Neutrophil (primary cell): ENCODE data around the gene WDR73.
A peak's percentile ranks its signal among the peaks of the same experiment; 100 is the strongest.

Experiments
- H3K27ac ChIP-seq: fragments of 200-600 bp; sonication (generic); 2 replicates; pipeline ENCODE4 v1.5.1; 2016; ENCODE audit warnings: mild to moderate bottlenecking, moderate library complexity
- H3K27me3 ChIP-seq: fragments of 200-600 bp; sonication (generic); 2 replicates; pipeline ENCODE4 v1.6.0; 2016; ENCODE audit warnings: mild to moderate bottlenecking
- H3K36me3 ChIP-seq: fragments of 200-600 bp; sonication (generic); 2 replicates; pipeline ENCODE4 v1.5.1; 2017
- H3K4me1 ChIP-seq, 2 experiments: fragments of 200-600 bp in 1 of 2; sonication (generic) in 1 of 2; 1 replicate in 1 of 2; 2 replicates in 1 of 2; pipeline versions ENCODE4 v1.5.1 to v1.6.1; 2013 to 2016; ENCODE audit warnings: low read depth in 1 of 2, low read length in 1 of 2, mild to moderate bottlenecking in 1 of 2, moderate library complexity in 1 of 2; ENCODE audit not compliant: control insufficient read depth in 1 of 2, insufficient read depth in 1 of 2
- H3K4me3 ChIP-seq, 2 experiments: fragments of 200-600 bp in 1 of 2; sonication (generic) in 1 of 2; 1 replicate in 1 of 2; 2 replicates in 1 of 2; pipeline ENCODE4 v1.5.1; 2013 to 2016; ENCODE audit warnings: low read depth in 1 of 2, low read length in 1 of 2, mild to moderate bottlenecking in 1 of 2, moderate library complexity in 1 of 2
- H3K9me3 ChIP-seq: fragments of 200-600 bp; sonication (generic); 2 replicates; pipeline ENCODE4 v1.5.1; 2016
- TF ChIP-seq, protein P1 (sequence below): fragments of 200-600 bp; sonication (generic); IDR thresholded peaks from 2 replicates; pipeline ENCODE4 v1.5.1; 2016; ENCODE audit warnings: antibody characterized with exemption

Gene WDR73

DNA sequence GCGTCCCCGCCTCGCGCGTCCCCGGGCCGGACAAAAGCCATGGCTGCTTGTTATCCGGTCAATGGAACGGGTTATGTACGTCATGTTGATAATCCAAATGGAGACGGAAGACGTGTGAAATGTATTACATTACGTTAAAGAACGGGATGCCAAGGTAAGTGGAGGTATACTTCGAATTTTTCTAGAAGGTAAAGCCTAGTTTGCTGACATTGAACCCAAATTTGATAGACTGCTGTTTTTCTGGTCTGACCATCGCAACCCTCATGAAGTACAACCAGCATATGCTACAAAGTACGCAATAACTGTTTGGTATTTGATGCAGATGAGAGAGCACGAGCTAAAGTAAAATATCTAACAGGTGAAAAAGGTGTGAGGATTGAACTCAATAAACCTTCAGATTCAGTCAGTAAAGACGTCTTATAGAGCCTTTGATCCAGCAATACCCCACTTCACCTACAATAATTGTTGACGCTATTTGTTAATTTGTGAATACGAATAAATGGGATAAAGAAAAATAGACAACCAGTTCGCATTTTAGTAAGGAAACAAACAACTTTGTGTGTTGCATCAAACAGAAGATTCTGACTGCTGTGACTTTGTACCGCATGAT, 19.8 kb downstream of the WDR73 start:
- Histone ChIP-seq H3K9me3 (no peaks in the 10 kb centered on the region), H3K4me3 (peak overlapping the region; percentile 72 to 75), H3K27me3 (no peaks in the 10 kb centered on the region), H3K27ac (peak overlapping the region; percentile 86), H3K4me1 (peaks cover 37 to 41% of the 10 kb centered on the region in 2 experiments), H3K36me3 (peaks cover 14% of the 10 kb centered on the region)
- TF ChIP-seq, protein P1, sequence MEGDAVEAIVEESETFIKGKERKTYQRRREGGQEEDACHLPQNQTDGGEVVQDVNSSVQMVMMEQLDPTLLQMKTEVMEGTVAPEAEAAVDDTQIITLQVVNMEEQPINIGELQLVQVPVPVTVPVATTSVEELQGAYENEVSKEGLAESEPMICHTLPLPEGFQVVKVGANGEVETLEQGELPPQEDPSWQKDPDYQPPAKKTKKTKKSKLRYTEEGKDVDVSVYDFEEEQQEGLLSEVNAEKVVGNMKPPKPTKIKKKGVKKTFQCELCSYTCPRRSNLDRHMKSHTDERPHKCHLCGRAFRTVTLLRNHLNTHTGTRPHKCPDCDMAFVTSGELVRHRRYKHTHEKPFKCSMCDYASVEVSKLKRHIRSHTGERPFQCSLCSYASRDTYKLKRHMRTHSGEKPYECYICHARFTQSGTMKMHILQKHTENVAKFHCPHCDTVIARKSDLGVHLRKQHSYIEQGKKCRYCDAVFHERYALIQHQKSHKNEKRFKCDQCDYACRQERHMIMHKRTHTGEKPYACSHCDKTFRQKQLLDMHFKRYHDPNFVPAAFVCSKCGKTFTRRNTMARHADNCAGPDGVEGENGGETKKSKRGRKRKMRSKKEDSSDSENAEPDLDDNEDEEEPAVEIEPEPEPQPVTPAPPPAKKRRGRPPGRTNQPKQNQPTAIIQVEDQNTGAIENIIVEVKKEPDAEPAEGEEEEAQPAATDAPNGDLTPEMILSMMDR: no peak

DNA sequence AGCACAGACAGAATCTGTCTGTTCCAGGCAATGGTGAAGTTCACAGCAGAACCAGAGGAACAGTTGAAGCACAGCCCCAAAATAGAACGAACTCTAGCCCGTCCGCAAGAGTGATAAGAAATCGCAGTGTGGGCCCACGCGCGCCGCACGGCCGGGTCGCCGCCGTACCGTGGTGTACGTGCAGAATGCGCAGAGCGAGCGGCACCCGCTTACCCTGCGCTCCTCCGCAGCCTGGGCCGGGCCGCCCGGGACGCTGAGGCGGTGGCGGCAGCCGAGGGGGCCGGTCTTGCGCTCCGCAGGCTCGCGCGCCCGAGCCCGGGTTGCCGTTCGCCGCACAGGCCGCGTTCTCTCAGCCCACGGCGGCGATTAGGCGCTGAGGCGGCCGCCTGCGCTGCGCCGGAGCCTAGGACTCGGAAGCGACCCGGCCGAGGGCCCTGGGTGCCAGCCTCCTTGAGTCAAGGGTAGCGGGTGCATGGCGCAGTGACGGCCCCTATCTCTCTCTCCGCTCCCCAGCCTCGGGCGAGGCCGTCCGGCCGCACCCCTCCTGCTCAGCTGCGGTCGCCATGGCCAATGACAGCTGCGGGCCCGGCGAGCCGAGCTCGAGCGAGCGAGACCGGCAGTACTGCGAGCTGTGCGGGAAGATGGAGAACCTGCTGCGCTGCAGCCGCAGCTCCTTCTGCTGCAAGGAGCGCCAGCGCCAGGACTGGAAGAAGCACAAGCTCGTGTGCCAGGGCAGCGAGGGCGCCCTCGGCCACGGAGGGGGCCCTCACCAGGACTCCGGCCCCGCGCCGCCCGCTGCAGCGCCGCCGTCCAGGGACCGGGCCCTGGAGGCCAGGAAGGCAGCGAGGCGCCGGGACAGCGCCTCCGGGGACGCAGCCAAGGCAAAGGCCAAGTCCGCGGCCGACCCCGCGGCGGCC, 20.5 kb downstream of the WDR73 start:
- H3K4me1 ChIP-seq: peaks cover 37 to 41% of the 10 kb centered on the region in 2 experiments
- TF ChIP-seq, protein P1: no peak
- peak overlapping the region; percentile 86 for H3K27ac ChIP-seq
- H3K4me3 ChIP-seq: peak overlapping the region; percentile 72 to 75
- no peaks in the 10 kb centered on the region for H3K9me3 ChIP-seq
- peaks cover 9% of the 10 kb centered on the region for H3K36me3 ChIP-seq
- H3K27me3 ChIP-seq: no peaks in the 10 kb centered on the region

DNA sequence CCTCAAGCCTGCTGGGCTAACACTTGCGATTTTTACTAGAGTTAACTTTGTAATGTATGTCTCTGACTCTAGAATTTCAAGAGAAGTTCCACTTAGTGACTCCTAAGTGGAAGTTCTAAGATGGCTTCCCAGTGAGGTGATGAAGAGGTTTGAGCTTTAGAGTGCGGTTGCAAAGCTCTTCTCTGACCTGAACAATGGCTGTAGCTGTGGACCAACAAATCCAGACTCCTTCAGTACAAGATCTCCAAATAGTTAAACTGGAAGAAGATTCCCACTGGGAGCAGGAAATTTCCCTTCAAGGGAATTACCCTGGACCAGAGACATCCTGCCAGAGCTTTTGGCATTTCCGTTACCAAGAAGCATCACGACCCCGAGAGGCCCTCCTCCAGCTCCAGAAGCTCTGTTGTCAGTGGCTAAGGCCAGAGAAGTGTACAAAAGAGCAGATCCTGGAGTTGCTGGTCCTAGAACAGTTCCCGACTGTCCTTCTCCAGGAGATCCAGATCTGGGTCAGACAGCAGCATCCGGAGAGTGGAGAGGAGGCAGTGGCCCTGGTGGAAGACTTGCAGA, 22.3 kb downstream of the WDR73 start:
- TF ChIP-seq, protein P1: no peak
- peak overlapping the region; percentile 77 for H3K27ac ChIP-seq
- H3K4me3 ChIP-seq: peak overlapping the region; percentile 79 to 94
- H3K9me3 ChIP-seq: no peaks in the 10 kb centered on the region
- H3K36me3 ChIP-seq: no peaks in the 10 kb centered on the region
- peaks cover 37 to 41% of the 10 kb centered on the region in 2 experiments for H3K4me1 ChIP-seq
- H3K27me3 ChIP-seq: no peaks in the 10 kb centered on the region

DNA sequence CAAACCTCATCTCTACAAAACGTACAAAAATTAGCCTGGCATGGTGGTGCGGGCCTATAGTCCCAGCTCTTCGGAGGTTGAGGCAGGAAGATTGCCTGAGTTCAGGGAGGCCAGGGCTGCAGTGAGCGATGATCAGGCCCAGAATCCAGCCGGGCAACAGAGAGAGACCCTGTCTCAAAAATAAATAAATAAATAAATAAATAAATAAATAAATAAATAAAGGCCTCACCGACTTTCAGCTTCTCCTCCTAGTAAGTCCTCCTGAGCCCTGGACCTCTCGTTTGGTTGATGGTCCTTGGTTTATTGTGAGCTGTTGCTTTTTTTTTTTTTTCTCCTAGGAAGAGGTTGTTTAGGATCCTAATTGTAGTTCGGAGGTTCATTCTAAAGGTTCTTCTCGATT, 25.1 kb downstream of the WDR73 start:
- TF ChIP-seq, protein P1: no peak
- Histone ChIP-seq H3K4me3 (no peak overlapping the region), H3K4me1 (peaks cover 40 to 43% of the 10 kb centered on the region in 2 experiments), H3K27me3 (no peaks in the 10 kb centered on the region), H3K9me3 (no peaks in the 10 kb centered on the region), H3K36me3 (no peaks in the 10 kb centered on the region), H3K27ac (no peak overlapping the region)

DNA sequence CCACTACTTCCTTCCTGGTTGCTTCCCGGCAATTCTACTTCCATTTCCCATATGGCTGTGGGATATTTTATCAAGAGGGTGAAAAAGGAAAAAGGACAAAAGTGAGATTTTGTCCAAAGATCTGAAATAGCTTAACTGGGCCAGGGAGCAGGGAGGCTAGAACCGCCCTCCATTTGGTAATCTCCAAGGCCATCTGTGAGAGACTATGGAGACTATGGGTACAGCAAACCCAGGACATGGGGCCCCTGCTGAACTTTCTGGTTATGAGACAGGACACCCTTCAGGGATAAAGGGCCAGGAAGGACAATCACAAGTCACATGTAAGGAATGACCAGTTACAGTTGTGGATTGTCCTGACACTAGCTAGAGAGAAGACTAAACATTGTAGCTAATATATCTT, 29.0 kb downstream of the WDR73 start:
- TF ChIP-seq, protein P1: no peak
- H3K4me3 ChIP-seq: no peak overlapping the region
- H3K4me1 ChIP-seq: peaks cover 12 to 13% of the 10 kb centered on the region in 2 experiments
- H3K36me3 ChIP-seq: no peaks in the 10 kb centered on the region
- peaks cover 10% of the 10 kb centered on the region for H3K9me3 ChIP-seq
- no peaks in the 10 kb centered on the region for H3K27me3 ChIP-seq
- H3K27ac ChIP-seq: no peak overlapping the region
